Mesenchymal stem cell (in vitro differentiated cells and primary cell): ENCODE results near the gene LHX3.

Source experiments
- DNase-seq: peaks from one replicate; pipeline ENCODE4 v3.0.0-alpha.2; 2013
- H2AFZ ChIP-seq: one replicate; pipeline ENCODE4 v1.6.1; 2013; ENCODE audit warnings: low read depth, mild to moderate bottlenecking, control low read depth, inconsistent platforms, low read length, moderate library complexity
- H2AK5ac ChIP-seq: 2 replicates; pipeline ENCODE4 v1.6.1; 2013; ENCODE audit warnings: low read length, moderate library complexity, mild to moderate bottlenecking, inconsistent platforms; ENCODE audit not compliant: severe bottlenecking
- H2BK120ac ChIP-seq: one replicate; pipeline ENCODE4 v1.6.1; 2013; ENCODE audit warnings: low read depth, mild to moderate bottlenecking, inconsistent platforms, low read length, moderate library complexity
- H2BK12ac ChIP-seq, 2 experiments: one replicate each; pipeline ENCODE4 v1.6.1; 2013; ENCODE audit warnings: inconsistent platforms in 2 of 2, low read length in 2 of 2, mild to moderate bottlenecking in 2 of 2, moderate library complexity in 2 of 2, control low read depth in 1 of 2
- H2BK15ac ChIP-seq: one replicate; pipeline ENCODE4 v1.6.1; 2013; ENCODE audit warnings: mild to moderate bottlenecking, low read depth, inconsistent platforms; ENCODE audit not compliant: poor library complexity, severe bottlenecking
- H2BK5ac ChIP-seq: 2 replicates; pipeline ENCODE4 v1.6.1; 2013; ENCODE audit warnings: low read depth, mild to moderate bottlenecking, low read length, control low read depth, inconsistent platforms; ENCODE audit not compliant: poor library complexity, severe bottlenecking
- H3K14ac ChIP-seq, 2 experiments: one replicate each; pipeline ENCODE4 v1.6.1; 2013; ENCODE audit warnings: inconsistent platforms in 2 of 2, low read length in 2 of 2, control low read depth in 1 of 2, mild to moderate bottlenecking in 1 of 2, moderate library complexity in 1 of 2
- H3K18ac ChIP-seq, 2 experiments: one replicate each; pipeline ENCODE4 v1.6.1; 2013; ENCODE audit warnings: inconsistent platforms in 2 of 2, low read length in 2 of 2, control low read depth in 1 of 2, low read depth in 1 of 2, mild to moderate bottlenecking in 1 of 2
- H3K23ac ChIP-seq, 2 experiments: one replicate each; pipeline ENCODE4 v1.6.1; 2013; ENCODE audit warnings: inconsistent platforms in 2 of 2, low read length in 2 of 2, mild to moderate bottlenecking in 2 of 2, moderate library complexity in 2 of 2, control low read depth in 1 of 2
- H3K27ac ChIP-seq: 2 replicates; pipeline ENCODE4 v1.5.1; 2013; ENCODE audit warnings: mild to moderate bottlenecking, moderate library complexity, low read length, control low read depth, inconsistent platforms; ENCODE audit not compliant: poor library complexity, severe bottlenecking
- H3K27me3 ChIP-seq, 2 experiments: 2 replicates each; pipeline versions ENCODE4 v1.6.1 to v1.7.0; 2013; ENCODE audit warnings: low read length in 2 of 2, mild to moderate bottlenecking in 2 of 2, moderate library complexity in 2 of 2, control low read depth in 1 of 2, inconsistent platforms in 1 of 2; ENCODE audit not compliant: control insufficient read depth in 1 of 2, insufficient read depth in 1 of 2
- H3K36me3 ChIP-seq, 2 experiments: 2 replicates each; pipeline versions ENCODE4 v1.6.1 to v1.7.0; 2013; ENCODE audit warnings: low read length in 2 of 2, control low read depth in 1 of 2, inconsistent platforms in 1 of 2, low read depth in 1 of 2, mild to moderate bottlenecking in 1 of 2; ENCODE audit not compliant: insufficient read depth in 2 of 2, control insufficient read depth in 1 of 2
- H3K4ac ChIP-seq, 2 experiments: one replicate each; pipeline ENCODE4 v1.6.1; 2013; ENCODE audit warnings: inconsistent platforms in 2 of 2, low read length in 2 of 2, mild to moderate bottlenecking in 2 of 2, moderate library complexity in 2 of 2, control low read depth in 1 of 2, low read depth in 1 of 2
- H3K4me1 ChIP-seq: 2 replicates; pipeline ENCODE4 v1.6.1; 2013; ENCODE audit warnings: low read depth, low read length, control low read depth; ENCODE audit not compliant: control insufficient read depth, insufficient read depth
- H3K4me2 ChIP-seq: 2 replicates; pipeline ENCODE4 v1.6.1; 2013; ENCODE audit warnings: low read length, mild to moderate bottlenecking, inconsistent platforms; ENCODE audit not compliant: poor library complexity, severe bottlenecking
- H3K4me3 ChIP-seq, 2 experiments: 2 replicates each; pipeline versions ENCODE4 v1.5.1 to v1.7.0; 2013; ENCODE audit warnings: low read length in 2 of 2, mild to moderate bottlenecking in 2 of 2, control low read depth in 1 of 2, low read depth in 1 of 2; ENCODE audit not compliant: insufficient read depth in 1 of 2
- H3K79me1 ChIP-seq: replicated peaks from 2 replicates; pipeline ENCODE4 v1.6.1; 2013; ENCODE audit warnings: mild to moderate bottlenecking, control low read depth, low read length, inconsistent platforms; ENCODE audit not compliant: poor library complexity, severe bottlenecking
- H3K9ac ChIP-seq: 2 replicates; pipeline ENCODE4 v1.7.0; 2013; ENCODE audit warnings: mild to moderate bottlenecking, low read length, moderate library complexity
- H3K9me3 ChIP-seq: 2 replicates; pipeline ENCODE4 v1.7.0; 2013; ENCODE audit warnings: mild to moderate bottlenecking, low read length; ENCODE audit not compliant: control insufficient read depth
- H4K8ac ChIP-seq: one replicate; pipeline ENCODE4 v1.6.1; 2013; ENCODE audit warnings: inconsistent platforms, mild to moderate bottlenecking, low read length, moderate library complexity
- H4K91ac ChIP-seq: one replicate; pipeline ENCODE4 v1.6.1; 2013; ENCODE audit warnings: mild to moderate bottlenecking, low read length, inconsistent platforms
- WGBS: methylation state at CpG from one replicate; pipeline ENCODE4 v1.1.7; 2013; ENCODE audit warnings: mixed read lengths; 5-methylcytosine and 5-hydroxymethylcytosine counted together

The LHX3 gene

GRCh38 chr9:136147038-136147889, 57.7 kb downstream of the LHX3 start:
- Histone ChIP-seq H3K23ac (no peak overlapping the region), H3K14ac (no peak overlapping the region), H3K36me3 (no peaks in the 10 kb centered on the region), H3K9ac (no peak overlapping the region), H4K8ac (no peak overlapping the region), H3K18ac (no peak overlapping the region), H2BK12ac (no peak overlapping the region), H4K91ac (no peak overlapping the region), H2BK120ac (no peak overlapping the region), H2BK5ac (no peak overlapping the region), H2BK15ac (no peak overlapping the region), H3K4me2 (no peak overlapping the region), H3K27ac (no peak overlapping the region), H3K4ac (no peak overlapping the region), H3K4me3 (peak overlapping the region in 1 of 2 experiments; percentile 11), H2AFZ (no peak overlapping the region), H2AK5ac (no peak overlapping the region), H3K27me3 (peaks cover 41 to 82% of the 10 kb centered on the region in 2 experiments), H3K9me3 (no peaks in the 10 kb centered on the region), H3K79me1 (no peaks in the 10 kb centered on the region), H3K4me1 (peaks cover 15% of the 10 kb centered on the region)
- no peak for DNase-seq
- WGBS: 90% methylated on average over 20 of the region's 22 CpGs
